ENCODE results near the gene BIRC7.

BIRC7 gene

GRCh38 chr20:63232235-63233060 is 3.3 kb upstream of the BIRC7 start:
- H3K4me3 ChIP-seq (ENCODE audit: low read length): no peak overlapping the region
- TF ChIP-seq CTCF (IDR thresholded peaks at IDR 0.05; ENCODE audit: insufficient read depth, low read depth, low read length, missing control alignments): no peak
- peak; percentile 71 for DNase-seq (ENCODE audit: low read depth)

GRCh38 chr20:63233061-63233344 is 2.7 kb upstream of the BIRC7 start:
- H3K4me3 ChIP-seq (ENCODE audit: low read length): no peak overlapping the region
- no peak for TF ChIP-seq CTCF (IDR thresholded peaks at IDR 0.05; ENCODE audit: insufficient read depth, low read depth, low read length, missing control alignments)
- no peak for DNase-seq (ENCODE audit: low read depth)

GRCh38 chr20:63233924-63234323 is 1.8 kb upstream of the BIRC7 start:
- TF ChIP-seq CTCF (IDR thresholded peaks at IDR 0.05; ENCODE audit: insufficient read depth, low read depth, low read length, missing control alignments): no peak

GRCh38 chr20:63234693-63235398 is 859 bp upstream of the BIRC7 start:
- DNase-seq (ENCODE audit: low read depth): peak; percentile 68
- TF ChIP-seq CTCF (IDR thresholded peaks at IDR 0.05; ENCODE audit: insufficient read depth, low read depth, low read length, missing control alignments): peak; percentile 71
- H3K4me3 ChIP-seq (ENCODE audit: low read length): no peak overlapping the region

More at GRCh38 chr20:63233924-63234323, 1.8 kb upstream of the BIRC7 start:
- no peak for DNase-seq (ENCODE audit: low read depth)
- H3K4me3 ChIP-seq (ENCODE audit: low read length): no peak overlapping the region

GRCh38 chr20:63236116-63236837 is 572 bp downstream of the BIRC7 start:
- no peak overlapping the region for H3K4me3 ChIP-seq (ENCODE audit: low read length)
- no peak for DNase-seq (ENCODE audit: low read depth)
- TF ChIP-seq CTCF (IDR thresholded peaks at IDR 0.05; ENCODE audit: insufficient read depth, low read depth, low read length, missing control alignments): no peak

GRCh38 chr20:63238031-63238430 is 2.3 kb downstream of the BIRC7 start:
- TF ChIP-seq CTCF (IDR thresholded peaks at IDR 0.05; ENCODE audit: insufficient read depth, low read depth, low read length, missing control alignments): no peak
- no peak overlapping the region for H3K4me3 ChIP-seq (ENCODE audit: low read length)

More at GRCh38 chr20:63238031-63238430, 2.3 kb downstream of the BIRC7 start:
- no peak for DNase-seq (ENCODE audit: low read depth)

Measured in epithelial cell of esophagus (primary cell).